Liver (tissue), 9 donors: ENCODE data around the gene CAPN1. TPM values are rescaled to one million over a fixed set of nuclear protein-coding genes. Genes with fewer than 3 reads are reported as not detected.
"Not testable (repeated sequence)": the region's sequence is repeated elsewhere in the genome, so short reads cannot be mapped to it uniquely, and the experiment has no call there.

Experiments used
- DNase-seq: peaks from one replicate; pipeline ENCODE4 v3.0.0-alpha.2; 2017; ENCODE audit warnings: low spot score
- H3K27ac ChIP-seq, 2 donors: one replicate each; pipeline ENCODE4 v1.7.0; 2013; ENCODE audit warnings: inconsistent platforms in 2 of 2, low read length in 2 of 2, control low read depth in 1 of 2, low read depth in 1 of 2, mild to moderate bottlenecking in 1 of 2
- H3K27me3 ChIP-seq, 4 donors: one replicate each; pipeline versions ENCODE4 v1.6.1 to v1.7.0; 2013; ENCODE audit warnings: low read length in 3 of 4, inconsistent platforms in 1 of 4, mild to moderate bottlenecking in 1 of 4, moderate library complexity in 1 of 4; ENCODE audit not compliant: control insufficient read depth in 4 of 4, insufficient read depth in 4 of 4
- H3K36me3 ChIP-seq, 4 donors: one replicate each; pipeline versions ENCODE4 v1.6.1 to v1.7.0; 2013; ENCODE audit warnings: low read length in 3 of 4, mild to moderate bottlenecking in 3 of 4, low read depth in 1 of 4, moderate library complexity in 1 of 4; ENCODE audit not compliant: control insufficient read depth in 4 of 4, insufficient read depth in 3 of 4
- H3K4me1 ChIP-seq, 4 donors: one replicate each; pipeline versions ENCODE4 v1.6.1 to v1.7.0; 2013; ENCODE audit warnings: low read length in 3 of 4, mild to moderate bottlenecking in 3 of 4, moderate library complexity in 1 of 4; ENCODE audit not compliant: control insufficient read depth in 4 of 4, insufficient read depth in 4 of 4
- H3K4me3 ChIP-seq, 3 donors: one replicate each; pipeline versions ENCODE4 v1.6.1 to v1.7.0; 2013; ENCODE audit warnings: low read length in 3 of 3, control low read depth in 1 of 3, low read depth in 1 of 3, mild to moderate bottlenecking in 1 of 3
- H3K9ac ChIP-seq, 2 donors: one replicate each; pipeline ENCODE4 v1.7.0; 2013; ENCODE audit warnings: low read length in 2 of 2, mild to moderate bottlenecking in 2 of 2, moderate library complexity in 2 of 2, control low read depth in 1 of 2, low read depth in 1 of 2
- H3K9me3 ChIP-seq, 4 donors: one replicate each; pipeline versions ENCODE4 v1.6.1 to v1.7.0; 2013; ENCODE audit warnings: low read length in 3 of 4; ENCODE audit not compliant: control insufficient read depth in 4 of 4
- EGR1 ChIP-seq, 2 donors: IDR thresholded peaks; 2 replicates each; pipeline ENCODE4 v1.6.1; 2016 to 2018; ENCODE audit warnings: antibody characterized with exemption in 2 of 2, low read depth in 2 of 2
- FOXA1 ChIP-seq: IDR thresholded peaks from 2 replicates; pipeline ENCODE4 v1.6.1; 2016; ENCODE audit warnings: antibody characterized with exemption
- FOXA2 ChIP-seq: IDR thresholded peaks from 2 replicates; pipeline ENCODE4 v1.6.1; 2016; ENCODE audit warnings: antibody characterized with exemption
- GABPA ChIP-seq, 2 donors: IDR thresholded peaks in 1 of 2; conservative IDR thresholded peaks in 1 of 2; 2 replicates each; pipeline ENCODE4 v1.6.1; 2016; ENCODE audit warnings: antibody characterized with exemption in 2 of 2, mild to moderate bottlenecking in 1 of 2, moderate library complexity in 1 of 2
- HNF4A ChIP-seq, 2 donors: conservative IDR thresholded peaks; 2 replicates each; pipeline ENCODE4 v1.6.1; 2016; ENCODE audit warnings: antibody characterized with exemption in 2 of 2, mild to moderate bottlenecking in 2 of 2
- HNF4G ChIP-seq: IDR thresholded peaks from 2 replicates; pipeline ENCODE4 v1.6.1; 2016; ENCODE audit warnings: antibody characterized with exemption
- JUND ChIP-seq, 2 donors: IDR thresholded peaks; 2 replicates each; pipeline ENCODE4 v1.6.1; 2016; ENCODE audit warnings: antibody characterized with exemption in 2 of 2
- NR2F2 ChIP-seq: IDR thresholded peaks from 2 replicates; pipeline ENCODE4 v1.6.1; 2016; ENCODE audit warnings: antibody characterized with exemption
- RAD21 ChIP-seq, 2 donors: IDR thresholded peaks; 2 replicates each; pipeline ENCODE4 v1.6.1; 2016; ENCODE audit warnings: antibody characterized with exemption in 2 of 2, mild to moderate bottlenecking in 2 of 2
- REST ChIP-seq: IDR thresholded peaks from 2 replicates; pipeline ENCODE4 v1.6.1; 2016; ENCODE audit warnings: antibody characterized with exemption, mild to moderate bottlenecking
- RXRA ChIP-seq, 2 donors: IDR thresholded peaks; 2 replicates each; pipeline ENCODE4 v1.6.1; 2017 to 2018; ENCODE audit warnings: antibody characterized with exemption in 2 of 2, mild to moderate bottlenecking in 1 of 2
- SP1 ChIP-seq: IDR thresholded peaks from 2 replicates; pipeline ENCODE4 v1.6.1; 2018; ENCODE audit warnings: antibody characterized with exemption, mild to moderate bottlenecking
- TAF1 ChIP-seq: conservative IDR thresholded peaks from 2 replicates; pipeline ENCODE4 v1.6.1; 2016; ENCODE audit warnings: antibody characterized with exemption, mild to moderate bottlenecking
- YY1 ChIP-seq: IDR thresholded peaks from 2 replicates; pipeline ENCODE4 v1.6.1; 2016; ENCODE audit warnings: antibody characterized with exemption, mild to moderate bottlenecking
- WGBS: extraction: QIAGEN DNeasy Blood & Tissue Kit; methylation state at CpG from one replicate; pipeline ENCODE4 v1.1.7; 2013; 5-methylcytosine and 5-hydroxymethylcytosine counted together
- polyA plus RNA-seq, 2 donors: library from polyadenylated mRNA; stranded (reverse) in 1 of 2; unstranded in 1 of 2; fragments of 200-250 nt in 1 of 2; fragments of >200 nt in 1 of 2; fragmentation: Nextera tagmentation in 1 of 2; extraction: Ambion mirVana in 1 of 2; gene quantifications; one replicate each; pipeline versions ENCODE4 v1.2.1 to v1.2.3, GENCODE V29; 2013 to 2015
- total RNA-seq, 2 donors: library from RNA; depleted of rRNA; stranded (reverse); fragments of >200 nt; gene quantifications; one replicate each; pipeline ENCODE4 v1.2.3, GENCODE V29; 2014
- TF ChIP-seq, protein P1 (sequence below): fragments of 150-350 bp; IDR thresholded peaks from 2 replicates; pipeline ENCODE4 v1.5.1; 2017; ENCODE audit warnings: improper control_type of control experiment, low read depth, low read length; ENCODE audit not compliant: missing input control
- TF ChIP-seq, protein P2 (sequence below): IDR thresholded peaks from 2 replicates; pipeline ENCODE4 v1.6.1; 2016; ENCODE audit warnings: antibody characterized with exemption
- TF ChIP-seq, protein P3 (sequence below): IDR thresholded peaks from 2 replicates; pipeline ENCODE4 v1.6.1; 2016; ENCODE audit warnings: antibody characterized with exemption
- TF ChIP-seq, protein P4 (sequence below): IDR thresholded peaks from 2 replicates; pipeline ENCODE4 v1.6.1; 2016; ENCODE audit warnings: antibody characterized with exemption
- donor health status: healthy.
- donor health status: healthy.
- donor health status: healthy.
- donor health status: healthy.
- donor health status: healthy.

The CAPN1 gene
- total and polyA plus RNA-seq, 4 donors, result 39.6 to 183 (median 65.1) TPM

DNA sequence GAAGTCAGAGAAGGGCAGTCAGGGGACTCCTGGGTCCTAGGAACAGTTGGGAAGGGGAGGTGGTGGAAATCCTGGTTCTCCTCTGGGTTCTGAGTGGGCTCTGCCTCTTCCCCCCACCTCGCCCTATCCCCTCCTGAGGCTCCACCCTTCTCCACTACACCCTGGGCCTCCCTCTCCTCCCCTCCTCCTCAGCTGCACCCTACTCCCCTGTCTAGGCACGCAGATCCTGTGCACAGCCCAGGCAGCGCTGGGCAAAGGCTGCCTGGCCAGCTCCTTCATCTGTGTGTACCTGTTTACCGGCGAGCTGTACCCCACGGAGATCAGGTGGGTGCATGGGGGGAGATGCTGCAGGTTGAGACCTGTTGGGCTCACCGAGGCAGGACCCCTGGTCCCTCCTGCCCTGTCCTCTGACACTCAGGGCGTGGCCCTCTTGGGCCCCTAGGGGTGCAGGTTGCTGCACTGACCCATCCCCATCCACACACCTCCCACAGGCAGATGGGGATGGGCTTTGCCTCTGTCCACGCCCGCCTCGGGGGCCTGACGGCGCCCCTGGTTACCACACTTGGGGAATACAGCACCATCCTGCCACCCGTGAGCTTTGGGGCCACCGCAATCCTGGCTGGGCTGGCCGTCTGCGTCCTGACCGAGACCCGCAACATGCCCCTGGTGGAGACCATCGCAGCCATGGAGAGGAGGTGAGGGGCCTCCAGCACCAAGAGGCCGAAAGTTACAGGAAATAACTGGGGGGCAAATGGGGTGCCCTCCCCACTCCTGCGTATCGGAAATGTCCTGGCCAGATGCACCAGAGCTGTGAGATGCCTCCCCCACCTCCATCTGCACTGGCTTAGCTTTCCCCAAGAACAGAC is 54.7 kb downstream of the CAPN1 start (continued):
- no peak for TF ChIP-seq REST
- TF ChIP-seq JUND (IDR thresholded peaks at IDR 0.05), result no peak
- no peak for TF ChIP-seq TAF1
- no peak for TF ChIP-seq RAD21 (IDR thresholded peaks at IDR 0.05)
- no peak for TF ChIP-seq EGR1 (IDR thresholded peaks at IDR 0.05; ENCODE audit: low read depth in 2 of 2)

DNA sequence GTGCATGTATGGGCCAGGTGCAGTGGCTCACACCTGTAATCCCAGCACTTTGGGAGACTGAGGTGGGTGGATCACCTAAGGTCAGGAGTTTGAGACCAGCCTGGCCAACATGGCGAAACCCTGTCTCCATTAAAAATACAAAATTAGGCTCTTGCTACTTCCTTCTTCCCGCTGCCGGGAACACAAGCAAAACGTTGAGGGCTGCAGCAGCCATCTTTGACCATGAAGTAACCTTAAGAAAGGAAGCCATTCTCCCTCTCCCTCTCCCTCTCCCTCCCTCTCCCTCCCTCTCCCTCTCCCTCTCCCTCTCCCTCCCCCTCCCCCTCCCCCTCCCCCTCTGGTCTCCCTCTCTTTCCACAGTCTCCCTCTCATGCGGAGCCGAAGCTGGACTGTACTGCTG is 56.6 kb downstream of the CAPN1 start:
- not testable (repeated sequence) for H3K9me3 ChIP-seq, H3K36me3 ChIP-seq, H3K4me3 ChIP-seq, H3K27me3 ChIP-seq, H3K4me1 ChIP-seq, H3K9ac ChIP-seq, H3K27ac ChIP-seq, DNase-seq
- 81% methylated on average over 4 of the region's 6 CpGs for WGBS

- DNase-seq, result no peak
- WGBS, result 72% methylated on average over 5 of the region's 5 CpGs
- no peaks in the 10 kb centered on the region for H3K27me3 ChIP-seq
These were observed 59.4 kb downstream of the CAPN1 start for GRCh38 chr11:65241134-65241533.

More at GRCh38 chr11:65241134-65241533, 59.4 kb downstream of the CAPN1 start:
- Histone ChIP-seq H3K4me3 (no peak overlapping the region), H3K4me1 (peaks cover 0 to 4% (median 2%) of the 10 kb centered on the region in 4 donors), H3K9ac (no peak overlapping the region), H3K36me3 (no peaks in the 10 kb centered on the region), H3K27ac (no peak overlapping the region), H3K9me3 (no peaks in the 10 kb centered on the region)
- no peak for TF ChIP-seq SP1
- no peak for TF ChIP-seq RXRA (IDR thresholded peaks at IDR 0.05)
- no peak for TF ChIP-seq HNF4A (conservative IDR thresholded peaks at IDR 0.05)
- TF ChIP-seq, protein P1, sequence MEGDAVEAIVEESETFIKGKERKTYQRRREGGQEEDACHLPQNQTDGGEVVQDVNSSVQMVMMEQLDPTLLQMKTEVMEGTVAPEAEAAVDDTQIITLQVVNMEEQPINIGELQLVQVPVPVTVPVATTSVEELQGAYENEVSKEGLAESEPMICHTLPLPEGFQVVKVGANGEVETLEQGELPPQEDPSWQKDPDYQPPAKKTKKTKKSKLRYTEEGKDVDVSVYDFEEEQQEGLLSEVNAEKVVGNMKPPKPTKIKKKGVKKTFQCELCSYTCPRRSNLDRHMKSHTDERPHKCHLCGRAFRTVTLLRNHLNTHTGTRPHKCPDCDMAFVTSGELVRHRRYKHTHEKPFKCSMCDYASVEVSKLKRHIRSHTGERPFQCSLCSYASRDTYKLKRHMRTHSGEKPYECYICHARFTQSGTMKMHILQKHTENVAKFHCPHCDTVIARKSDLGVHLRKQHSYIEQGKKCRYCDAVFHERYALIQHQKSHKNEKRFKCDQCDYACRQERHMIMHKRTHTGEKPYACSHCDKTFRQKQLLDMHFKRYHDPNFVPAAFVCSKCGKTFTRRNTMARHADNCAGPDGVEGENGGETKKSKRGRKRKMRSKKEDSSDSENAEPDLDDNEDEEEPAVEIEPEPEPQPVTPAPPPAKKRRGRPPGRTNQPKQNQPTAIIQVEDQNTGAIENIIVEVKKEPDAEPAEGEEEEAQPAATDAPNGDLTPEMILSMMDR, result no peak
- no peak for TF ChIP-seq RAD21 (IDR thresholded peaks at IDR 0.05)
- no peak for TF ChIP-seq REST
- TF ChIP-seq, protein P2, sequence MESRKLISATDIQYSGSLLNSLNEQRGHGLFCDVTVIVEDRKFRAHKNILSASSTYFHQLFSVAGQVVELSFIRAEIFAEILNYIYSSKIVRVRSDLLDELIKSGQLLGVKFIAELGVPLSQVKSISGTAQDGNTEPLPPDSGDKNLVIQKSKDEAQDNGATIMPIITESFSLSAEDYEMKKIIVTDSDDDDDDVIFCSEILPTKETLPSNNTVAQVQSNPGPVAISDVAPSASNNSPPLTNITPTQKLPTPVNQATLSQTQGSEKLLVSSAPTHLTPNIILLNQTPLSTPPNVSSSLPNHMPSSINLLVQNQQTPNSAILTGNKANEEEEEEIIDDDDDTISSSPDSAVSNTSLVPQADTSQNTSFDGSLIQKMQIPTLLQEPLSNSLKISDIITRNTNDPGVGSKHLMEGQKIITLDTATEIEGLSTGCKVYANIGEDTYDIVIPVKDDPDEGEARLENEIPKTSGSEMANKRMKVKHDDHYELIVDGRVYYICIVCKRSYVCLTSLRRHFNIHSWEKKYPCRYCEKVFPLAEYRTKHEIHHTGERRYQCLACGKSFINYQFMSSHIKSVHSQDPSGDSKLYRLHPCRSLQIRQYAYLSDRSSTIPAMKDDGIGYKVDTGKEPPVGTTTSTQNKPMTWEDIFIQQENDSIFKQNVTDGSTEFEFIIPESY, result no peak
- no peak for TF ChIP-seq NR2F2
- TF ChIP-seq, protein P3, sequence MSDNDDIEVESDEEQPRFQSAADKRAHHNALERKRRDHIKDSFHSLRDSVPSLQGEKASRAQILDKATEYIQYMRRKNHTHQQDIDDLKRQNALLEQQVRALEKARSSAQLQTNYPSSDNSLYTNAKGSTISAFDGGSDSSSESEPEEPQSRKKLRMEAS, result no peak
- no peak for TF ChIP-seq TAF1
- no peak for TF ChIP-seq GABPA (IDR thresholded peaks at IDR 0.05 in 1 of 2, conservative IDR thresholded peaks at IDR 0.05 in 1 of 2)
- no peak for TF ChIP-seq FOXA1
- TF ChIP-seq, protein P4, sequence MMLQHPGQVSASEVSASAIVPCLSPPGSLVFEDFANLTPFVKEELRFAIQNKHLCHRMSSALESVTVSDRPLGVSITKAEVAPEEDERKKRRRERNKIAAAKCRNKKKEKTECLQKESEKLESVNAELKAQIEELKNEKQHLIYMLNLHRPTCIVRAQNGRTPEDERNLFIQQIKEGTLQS, result no peak
- no peak for TF ChIP-seq EGR1 (IDR thresholded peaks at IDR 0.05; ENCODE audit: low read depth in 2 of 2)
- TF ChIP-seq HNF4G, result no peak
- TF ChIP-seq FOXA2, result no peak
- no peak for TF ChIP-seq JUND (IDR thresholded peaks at IDR 0.05)
- TF ChIP-seq YY1, result no peak
